ENCODE results near the gene TUBA4A. TPM values are rescaled to one million over a fixed set of nuclear protein-coding genes. Genes with fewer than 3 reads are reported as not detected.
"Not testable (repeated sequence)": the region's sequence is repeated elsewhere in the genome, so short reads cannot be mapped to it uniquely, and the experiment has no call there.

Gene TUBA4A
- total RNA-seq, 1 donor from 2014 or later = 122 TPM

DNA sequence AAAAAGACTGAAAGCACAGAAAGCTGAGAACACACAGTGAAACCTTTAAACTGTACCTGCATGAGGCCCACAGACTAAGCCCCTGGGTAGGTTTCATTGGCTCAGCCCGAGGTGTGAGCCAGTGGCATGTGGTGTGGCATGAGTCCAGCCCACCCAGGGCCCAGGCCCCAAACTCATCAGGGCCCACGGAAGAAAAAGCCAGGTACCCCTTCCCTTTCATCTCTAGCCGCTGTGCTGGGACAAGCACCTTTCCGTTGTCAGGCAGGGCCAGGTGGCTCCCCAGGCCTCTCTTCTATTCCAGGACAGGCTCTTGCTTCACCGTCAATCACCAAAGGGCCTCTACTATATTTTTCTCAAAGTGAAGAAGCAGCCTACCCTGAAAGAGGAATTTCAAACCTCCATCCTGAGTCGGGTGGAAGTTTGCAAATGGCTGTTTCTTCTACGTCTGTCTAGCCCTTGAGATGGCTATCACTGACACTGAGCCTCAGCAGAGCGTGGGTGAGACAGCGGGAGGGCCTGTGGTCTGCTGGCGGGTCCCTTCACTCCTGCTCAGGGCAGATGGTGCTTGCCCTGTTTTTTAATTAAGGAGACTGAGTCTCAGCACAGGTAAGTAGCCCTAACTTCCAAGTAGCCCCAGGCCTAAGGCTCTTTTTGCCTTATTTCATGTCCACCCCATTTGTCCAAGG lies 34.0 kb upstream of the TUBA4A start:
- H3K4me1 ChIP-seq = peaks cover 48% of the 10 kb centered on the region
- TF ChIP-seq POLR2AphosphoS5 (IDR thresholded peaks at IDR 0.05; ENCODE audit: insufficient read depth in 1 of 2, low read depth in 1 of 2) = no peak
- H3K36me3 ChIP-seq = peaks cover 0 to 22% of the 10 kb centered on the region in 2 donors
- no peak overlapping the region for H3K4me3 ChIP-seq
- no peak for DNase-seq (ENCODE audit: extremely low spot score in 2 of 2)
- intact Hi-C loops (cut with DNase I) = no loop called here
- H3K9me3 ChIP-seq = no peaks in the 10 kb centered on the region
- H3K27ac ChIP-seq = peak overlapping the region; percentile 85
- no peaks in the 10 kb centered on the region for H3K27me3 ChIP-seq

GRCh38 chr2:219287116-219287440 lies 33.4 kb upstream of the TUBA4A start:
- Histone ChIP-seq H3K4me1 (peaks cover 48% of the 10 kb centered on the region), H3K36me3 (peaks cover 0 to 28% of the 10 kb centered on the region in 2 donors), H3K27ac (peak overlapping the region; percentile 85)
- intact Hi-C loops (cut with DNase I); H3K9me3 ChIP-seq; DNase-seq (ENCODE audit: extremely low spot score in 2 of 2); H3K27me3 ChIP-seq; H3K4me3 ChIP-seq: not testable (repeated sequence)

DNA sequence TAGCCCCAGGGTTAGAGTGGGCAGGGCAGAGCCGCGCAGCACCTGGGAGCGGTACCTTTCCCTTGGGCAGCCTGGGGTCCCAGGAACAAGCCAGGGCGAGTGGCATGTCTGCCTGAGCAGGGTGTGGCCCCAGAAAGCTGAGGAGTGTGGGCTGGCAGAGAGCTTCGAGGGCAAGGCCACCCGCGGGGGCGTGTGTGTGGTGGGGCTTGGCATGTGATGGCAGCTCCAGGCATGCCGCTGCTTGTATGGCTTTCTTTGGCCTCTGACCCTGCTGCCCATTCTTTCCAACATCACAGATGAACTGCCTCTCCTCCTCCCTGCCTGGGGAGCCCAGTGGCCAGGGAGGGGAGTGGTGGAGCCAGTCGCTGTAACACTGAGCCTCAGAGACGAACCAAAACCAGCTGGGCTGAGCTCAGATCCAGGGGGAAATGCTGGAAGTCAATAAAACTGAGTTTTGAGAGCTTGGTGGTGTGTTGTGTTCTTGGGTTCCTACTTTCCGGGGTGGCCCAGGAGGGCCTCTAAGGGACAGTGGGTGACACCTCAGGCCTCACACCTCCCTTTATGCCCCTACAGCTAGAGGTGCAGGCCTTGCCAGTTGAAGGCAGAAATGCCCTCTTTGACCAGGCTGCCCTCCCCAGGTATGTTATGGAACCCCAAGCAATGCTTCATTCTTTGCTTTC lies 32.9 kb upstream of the TUBA4A start:
- Histone ChIP-seq H3K27ac (peak overlapping the region; percentile 85), H3K27me3 (no peaks in the 10 kb centered on the region), H3K4me1 (peaks cover 51% of the 10 kb centered on the region), H3K36me3 (peaks cover 0 to 33% of the 10 kb centered on the region in 2 donors), H3K4me3 (no peak overlapping the region), H3K9me3 (no peaks in the 10 kb centered on the region)
- TF ChIP-seq POLR2AphosphoS5 (IDR thresholded peaks at IDR 0.05; ENCODE audit: insufficient read depth in 1 of 2, low read depth in 1 of 2) (peak in 1 of 2 donors; percentile 34), POLR2A (IDR thresholded peaks at IDR 0.05) (no peak)
- TF ChIP-seq, protein P1, sequence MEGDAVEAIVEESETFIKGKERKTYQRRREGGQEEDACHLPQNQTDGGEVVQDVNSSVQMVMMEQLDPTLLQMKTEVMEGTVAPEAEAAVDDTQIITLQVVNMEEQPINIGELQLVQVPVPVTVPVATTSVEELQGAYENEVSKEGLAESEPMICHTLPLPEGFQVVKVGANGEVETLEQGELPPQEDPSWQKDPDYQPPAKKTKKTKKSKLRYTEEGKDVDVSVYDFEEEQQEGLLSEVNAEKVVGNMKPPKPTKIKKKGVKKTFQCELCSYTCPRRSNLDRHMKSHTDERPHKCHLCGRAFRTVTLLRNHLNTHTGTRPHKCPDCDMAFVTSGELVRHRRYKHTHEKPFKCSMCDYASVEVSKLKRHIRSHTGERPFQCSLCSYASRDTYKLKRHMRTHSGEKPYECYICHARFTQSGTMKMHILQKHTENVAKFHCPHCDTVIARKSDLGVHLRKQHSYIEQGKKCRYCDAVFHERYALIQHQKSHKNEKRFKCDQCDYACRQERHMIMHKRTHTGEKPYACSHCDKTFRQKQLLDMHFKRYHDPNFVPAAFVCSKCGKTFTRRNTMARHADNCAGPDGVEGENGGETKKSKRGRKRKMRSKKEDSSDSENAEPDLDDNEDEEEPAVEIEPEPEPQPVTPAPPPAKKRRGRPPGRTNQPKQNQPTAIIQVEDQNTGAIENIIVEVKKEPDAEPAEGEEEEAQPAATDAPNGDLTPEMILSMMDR (IDR thresholded peaks at IDR 0.05) = no peak
- intact Hi-C loops (cut with DNase I) = no loop called here
- DNase-seq (ENCODE audit: extremely low spot score in 2 of 2) = no peak

GRCh38 chr2:219285894-219286425 lies 32.2 kb upstream of the TUBA4A start:
- Histone ChIP-seq H3K27me3 (no peaks in the 10 kb centered on the region), H3K9me3 (no peaks in the 10 kb centered on the region), H3K4me3 (peak overlapping the region in 1 of 2 donors; percentile 13), H3K36me3 (peaks cover 0 to 40% of the 10 kb centered on the region in 2 donors), H3K27ac (peak overlapping the region; percentile 85), H3K4me1 (peaks cover 57% of the 10 kb centered on the region)
- intact Hi-C loops (cut with DNase I) = no loop called here
- no peak for DNase-seq (ENCODE audit: extremely low spot score in 2 of 2)
- TF ChIP-seq, protein P1 (IDR thresholded peaks at IDR 0.05) = no peak
- TF ChIP-seq POLR2A (IDR thresholded peaks at IDR 0.05) (no peak), POLR2AphosphoS5 (IDR thresholded peaks at IDR 0.05; ENCODE audit: insufficient read depth in 1 of 2, low read depth in 1 of 2) (no peak)

DNA sequence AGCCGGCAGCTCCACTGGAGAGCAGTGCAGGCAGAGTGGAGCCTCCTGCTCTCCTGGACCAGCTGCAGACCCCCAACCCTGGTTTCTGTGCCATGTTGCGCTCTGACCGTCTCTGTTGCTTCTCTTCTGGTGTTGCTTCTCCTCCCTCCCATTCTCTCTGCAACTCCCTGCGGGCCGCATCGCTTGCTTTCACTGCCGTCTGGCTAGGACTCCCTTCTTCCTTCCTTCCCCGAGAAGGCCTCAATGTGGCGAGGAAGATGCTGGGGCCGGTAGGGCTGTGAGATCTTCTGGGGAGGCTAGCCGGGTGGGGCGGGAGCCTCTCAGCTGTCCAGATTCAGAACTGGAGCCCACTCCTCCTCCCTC lies 31.6 kb upstream of the TUBA4A start:
- peak overlapping the region; percentile 85 for H3K27ac ChIP-seq
- TF ChIP-seq, protein P1 (IDR thresholded peaks at IDR 0.05) = no peak
- TF ChIP-seq POLR2AphosphoS5 (IDR thresholded peaks at IDR 0.05; ENCODE audit: insufficient read depth in 1 of 2, low read depth in 1 of 2) = no peak
- no peak for TF ChIP-seq POLR2A (IDR thresholded peaks at IDR 0.05)
- DNase-seq (ENCODE audit: extremely low spot score in 2 of 2) = no peak
- intact Hi-C loops (cut with DNase I) = no loop called here
- no peak overlapping the region for H3K4me3 ChIP-seq
- peaks cover 64% of the 10 kb centered on the region for H3K4me1 ChIP-seq
- no peaks in the 10 kb centered on the region for H3K27me3 ChIP-seq
- no peaks in the 10 kb centered on the region for H3K9me3 ChIP-seq
- peaks cover 0 to 43% of the 10 kb centered on the region in 2 donors for H3K36me3 ChIP-seq

Measured in vagina (tissue), 2 donors.